Thyroid gland (tissue), 4 donors: ENCODE measurements around the gene SLCO1B1. TPM values are rescaled to one million over a fixed set of nuclear protein-coding genes. Genes with fewer than 3 reads are reported as not detected.
"Not testable (repeated sequence)": the region's sequence is repeated elsewhere in the genome, so short reads cannot be mapped to it uniquely, and the experiment has no call there.

ENCODE experiments used
- DNase-seq, 2 donors: peaks; one replicate each; pipeline ENCODE4 v3.0.0-alpha.2; 2019
- H3K27ac ChIP-seq, 3 donors: fragments of 200-600 bp; sonication (generic); 1 replicate in 2 of 3; 2 replicates in 1 of 3; pipeline ENCODE4 v1.5.1; 2016 to 2019; ENCODE audit warnings: mild to moderate bottlenecking in 1 of 3, moderate library complexity in 1 of 3
- H3K27me3 ChIP-seq: fragments of 200-600 bp; sonication (generic); one replicate; pipeline ENCODE4 v1.5.1; 2019
- H3K36me3 ChIP-seq, 2 donors: fragments of 200-600 bp; sonication (generic); one replicate each; pipeline ENCODE4 v1.5.1; 2016 to 2019
- H3K4me1 ChIP-seq, 2 donors: fragments of 200-600 bp; sonication (generic); one replicate each; pipeline ENCODE4 v1.5.1; 2017 to 2019
- H3K4me3 ChIP-seq, 3 donors: fragments of 200-600 bp; sonication (generic); replicated peaks in 1 of 3; 1 replicate in 2 of 3; 2 replicates in 1 of 3; pipeline ENCODE4 v1.5.1; 2016; ENCODE audit warnings: mild to moderate bottlenecking in 1 of 3
- H3K9me3 ChIP-seq: fragments of 200-600 bp; sonication (generic); one replicate; pipeline ENCODE4 v1.5.1; 2017
- CTCF ChIP-seq, 6 experiments: fragments of 200-600 bp in 3 of 6; fragments of 450-650 bp in 3 of 6; sonication (generic) in 3 of 6; IDR thresholded peaks; one replicate each; pipeline ENCODE4 v1.5.1; 2016 to 2019; ENCODE audit warnings: antibody characterized with exemption in 6 of 6, mild to moderate bottlenecking in 2 of 6, inconsistent platforms in 1 of 6, moderate library complexity in 1 of 6
- POLR2A ChIP-seq, 2 donors: fragments of 450-650 bp; IDR thresholded peaks; one replicate each; pipeline ENCODE4 v1.6.1; 2017; ENCODE audit warnings: antibody characterized with exemption in 2 of 2, mild to moderate bottlenecking in 2 of 2, moderate library complexity in 1 of 2
- WGBS, 2 donors: methylation state at CpG; one replicate each; pipeline ENCODE4 v1.1.5; 2017; 5-methylcytosine and 5-hydroxymethylcytosine counted together
- intact Hi-C: fragments of 100-400 bp; cut with DNase I; formaldehyde crosslinking; loops from one replicate; pipeline ENCODE4 v1.15.1; 2023
- total RNA-seq, 4 donors: library from RNA; depleted of rRNA; stranded (reverse); fragments of >200 nt; gene quantifications; one replicate each; pipeline ENCODE4 v1.2.3, GENCODE V29; 2016

Gene SLCO1B1
- total RNA-seq, 4 donors from 2014 or later = not detected

- no peak for DNase-seq
- 47 to 63% methylated on average over 1 of the region's 1 CpG for WGBS, 2 donors
These were observed 12.2 kb upstream of the SLCO1B1 start for GRCh38 chr12:21118760-21119159.

GRCh38 chr12:21129351-21129750 is 1.6 kb upstream of the SLCO1B1 start:
- no peak for DNase-seq
- H3K4me3 ChIP-seq = no peak overlapping the region
- H3K27me3 ChIP-seq = no peaks in the 10 kb centered on the region
- no peaks in the 10 kb centered on the region for H3K9me3 ChIP-seq
- H3K36me3 ChIP-seq = no peaks in the 10 kb centered on the region
- WGBS, 2 donors = 76 to 82% methylated on average over 3 of the region's 3 CpGs
- H3K27ac ChIP-seq = no peak overlapping the region
- H3K4me1 ChIP-seq = no peaks in the 10 kb centered on the region
- intact Hi-C loops = no loop called here
- TF ChIP-seq POLR2A (IDR thresholded peaks at IDR 0.05) (no peak), CTCF (IDR thresholded peaks at IDR 0.05) (no peak)

More at GRCh38 chr12:21118760-21119159, 12.2 kb upstream of the SLCO1B1 start:
- Histone ChIP-seq H3K4me3 (no peak overlapping the region), H3K27me3 (no peaks in the 10 kb centered on the region), H3K27ac (no peak overlapping the region), H3K9me3 (no peaks in the 10 kb centered on the region), H3K36me3 (no peaks in the 10 kb centered on the region), H3K4me1 (no peaks in the 10 kb centered on the region)
- TF ChIP-seq POLR2A (IDR thresholded peaks at IDR 0.05) (no peak), CTCF (IDR thresholded peaks at IDR 0.05) (no peak)
- intact Hi-C loops = no loop called here

GRCh38 chr12:21129906-21130305 is 1.1 kb upstream of the SLCO1B1 start:
- Histone ChIP-seq H3K27ac (no peak overlapping the region), H3K4me1 (no peaks in the 10 kb centered on the region), H3K9me3 (no peaks in the 10 kb centered on the region), H3K36me3 (no peaks in the 10 kb centered on the region), H3K27me3 (no peaks in the 10 kb centered on the region), H3K4me3 (no peak overlapping the region)
- no peak for TF ChIP-seq POLR2A (IDR thresholded peaks at IDR 0.05)
- TF ChIP-seq CTCF (IDR thresholded peaks at IDR 0.05) = no peak
- intact Hi-C loops = no loop called here
- WGBS, 2 donors = 64 to 65% methylated on average over 1 of the region's 1 CpG
- DNase-seq = no peak

- H3K4me1 ChIP-seq, H3K36me3 ChIP-seq, intact Hi-C loops, H3K27ac ChIP-seq, H3K4me3 ChIP-seq, H3K27me3 ChIP-seq, DNase-seq, H3K9me3 ChIP-seq: not testable (repeated sequence)
- 91% methylated on average over 12 to 14 of the region's 14 CpGs for WGBS, 2 donors
These were observed 6.5 kb downstream of the SLCO1B1 start for GRCh38 chr12:21137318-21137999.

GRCh38 chr12:21138016-21138415 is 7.0 kb downstream of the SLCO1B1 start:
- Histone ChIP-seq H3K9me3 (no peaks in the 10 kb centered on the region), H3K27ac (no peak overlapping the region), H3K36me3 (no peaks in the 10 kb centered on the region), H3K27me3 (no peaks in the 10 kb centered on the region), H3K4me3 (no peak overlapping the region), H3K4me1 (no peaks in the 10 kb centered on the region)
- intact Hi-C loops = no loop called here
- no peak for TF ChIP-seq CTCF (IDR thresholded peaks at IDR 0.05)
- no peak for TF ChIP-seq POLR2A (IDR thresholded peaks at IDR 0.05)
- DNase-seq = no peak
- 82 to 83% methylated on average over 2 of the region's 2 CpGs for WGBS, 2 donors
